Effector memory CD4-positive, alpha-beta T cell (primary cell): ENCODE data around the gene TADA3.

Source experiments
- DNase-seq, 3 donors: peaks; one replicate each; pipeline ENCODE4 v3.0.0-alpha.2; 2020
- H3K27ac ChIP-seq: 2 replicates; pipeline ENCODE4 v1.7.0; 2013; ENCODE audit warnings: mild to moderate bottlenecking, low read length, moderate library complexity; ENCODE audit not compliant: insufficient read depth, poor library complexity, severe bottlenecking
- H3K27me3 ChIP-seq: replicated peaks from 2 replicates; pipeline ENCODE4 v1.7.0; 2013; ENCODE audit warnings: mild to moderate bottlenecking, low read length; ENCODE audit not compliant: insufficient read depth, control insufficient read depth, poor library complexity, severe bottlenecking
- H3K36me3 ChIP-seq: 2 replicates; pipeline ENCODE4 v1.7.0; 2013; ENCODE audit warnings: mild to moderate bottlenecking, low read length, moderate library complexity; ENCODE audit not compliant: control insufficient read depth, insufficient read depth
- H3K4me1 ChIP-seq: 2 replicates; pipeline ENCODE4 v1.7.0; 2013; ENCODE audit warnings: low read length, mild to moderate bottlenecking; ENCODE audit not compliant: control insufficient read depth, insufficient read depth, poor library complexity, severe bottlenecking
- H3K4me3 ChIP-seq: 2 replicates; pipeline ENCODE4 v1.7.0; 2013; ENCODE audit warnings: low read length, low read depth, mild to moderate bottlenecking; ENCODE audit not compliant: insufficient read depth, poor library complexity, severe bottlenecking
- H3K9me3 ChIP-seq: 2 replicates; pipeline ENCODE4 v1.7.0; 2013; ENCODE audit warnings: mild to moderate bottlenecking, low read length, moderate library complexity; ENCODE audit not compliant: control insufficient read depth

The TADA3 gene

DNA sequence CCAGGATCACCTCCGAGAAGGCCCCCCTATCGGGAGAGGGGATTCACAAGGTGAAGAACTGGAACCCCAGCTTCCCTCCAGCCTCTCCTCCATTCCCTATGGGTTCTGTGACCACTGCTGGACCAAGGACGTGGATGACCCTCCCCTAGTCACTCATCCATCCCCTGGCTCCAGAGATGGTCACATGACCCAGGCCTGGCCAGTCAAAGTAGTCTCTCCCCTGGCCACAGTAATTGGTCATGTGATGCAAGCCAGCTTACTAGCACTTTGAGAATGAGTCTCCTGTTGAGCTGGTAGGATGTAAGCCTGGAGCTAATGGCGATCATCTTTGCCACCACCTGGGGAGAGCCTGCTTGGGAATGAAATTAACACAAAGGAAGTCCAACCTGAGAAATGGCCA lies 26.4 kb downstream of the TADA3 start:
- Histone ChIP-seq H3K9me3 (no peaks in the 10 kb centered on the region), H3K4me1 (peaks cover 12% of the 10 kb centered on the region), H3K27me3 (no peaks in the 10 kb centered on the region), H3K36me3 (peaks cover 4% of the 10 kb centered on the region), H3K27ac (no peak overlapping the region), H3K4me3 (no peak overlapping the region)
- no peak for DNase-seq

DNA sequence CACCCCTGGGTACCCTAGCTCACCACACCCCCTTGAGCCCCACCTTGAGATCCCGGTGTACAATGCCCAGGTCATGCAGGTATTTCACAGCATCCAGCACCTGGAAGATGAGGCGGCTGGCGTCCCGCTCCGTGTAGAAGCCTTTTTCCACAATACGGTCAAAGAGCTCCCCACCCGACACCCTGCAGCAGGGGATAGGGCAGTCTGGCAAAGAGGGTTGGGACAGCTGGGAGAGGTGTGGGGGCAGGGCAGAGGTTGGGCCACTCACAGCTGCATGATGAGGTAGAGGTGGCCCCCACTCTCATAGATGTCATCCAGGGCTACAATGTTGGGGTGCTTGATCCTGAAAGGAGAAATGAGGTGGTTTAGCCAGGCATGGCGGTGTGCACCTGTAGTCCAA lies 29.4 kb downstream of the TADA3 start:
- peaks cover 14% of the 10 kb centered on the region for H3K36me3 ChIP-seq
- H3K27me3 ChIP-seq = no peaks in the 10 kb centered on the region
- no peak for DNase-seq
- no peak overlapping the region for H3K27ac ChIP-seq
- H3K9me3 ChIP-seq = no peaks in the 10 kb centered on the region
- no peak overlapping the region for H3K4me3 ChIP-seq
- no peaks in the 10 kb centered on the region for H3K4me1 ChIP-seq

- no peaks in the 10 kb centered on the region for H3K9me3 ChIP-seq
- H3K4me1 ChIP-seq = no peaks in the 10 kb centered on the region
- H3K36me3 ChIP-seq = peaks cover 22% of the 10 kb centered on the region
- no peaks in the 10 kb centered on the region for H3K27me3 ChIP-seq
- H3K27ac ChIP-seq = no peak overlapping the region
- no peak overlapping the region for H3K4me3 ChIP-seq
- DNase-seq = no peak
These were observed 30.4 kb downstream of the TADA3 start for GRCh38 chr3:9761919-9762318.

DNA sequence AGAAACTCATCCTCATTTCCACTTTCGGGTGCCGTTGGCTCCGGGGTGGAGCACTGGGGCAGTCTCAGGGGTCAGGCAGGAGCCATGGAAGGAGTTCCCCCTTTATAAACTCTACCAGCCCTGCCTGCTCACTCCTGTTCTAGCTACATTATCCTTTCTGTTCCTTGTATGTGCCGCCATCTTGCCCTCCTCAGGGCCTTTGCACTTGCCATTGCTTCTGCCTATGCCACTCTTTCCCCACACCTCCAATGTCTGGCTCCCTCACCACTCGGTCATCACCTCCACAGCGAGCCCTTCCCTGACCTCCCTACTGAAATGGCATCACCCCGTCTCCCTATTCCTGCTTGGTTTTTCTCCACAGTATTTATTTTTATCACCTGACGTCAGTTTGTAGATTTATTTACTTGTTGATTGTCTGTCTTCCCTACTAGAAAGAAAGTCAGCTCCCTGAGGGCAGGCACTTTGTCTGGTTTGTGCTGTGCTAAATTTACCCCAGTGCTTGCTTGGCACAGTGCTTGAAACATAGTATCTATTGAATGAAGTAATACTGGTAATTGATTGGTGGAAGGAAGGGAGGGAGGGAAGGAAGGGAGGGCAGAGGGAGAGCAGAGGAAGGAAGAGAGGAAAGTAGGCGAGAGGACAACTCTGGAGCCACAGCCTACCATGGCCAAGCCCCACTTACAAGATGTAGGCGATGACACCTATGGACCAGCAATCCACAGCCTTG lies 31.3 kb downstream of the TADA3 start:
- H3K4me1 ChIP-seq = no peaks in the 10 kb centered on the region
- no peak overlapping the region for H3K4me3 ChIP-seq
- H3K27ac ChIP-seq = no peak overlapping the region
- no peak for DNase-seq
- no peaks in the 10 kb centered on the region for H3K27me3 ChIP-seq
- H3K9me3 ChIP-seq = no peaks in the 10 kb centered on the region
- peaks cover 31% of the 10 kb centered on the region for H3K36me3 ChIP-seq

- Histone ChIP-seq H3K27me3 (no peaks in the 10 kb centered on the region), H3K9me3 (no peaks in the 10 kb centered on the region), H3K4me3 (no peak overlapping the region), H3K27ac (no peak overlapping the region), H3K36me3 (peaks cover 33% of the 10 kb centered on the region), H3K4me1 (peaks cover 9% of the 10 kb centered on the region)
- DNase-seq = no peak
These were observed 34.8 kb downstream of the TADA3 start for GRCh38 chr3:9757427-9757826.

DNA sequence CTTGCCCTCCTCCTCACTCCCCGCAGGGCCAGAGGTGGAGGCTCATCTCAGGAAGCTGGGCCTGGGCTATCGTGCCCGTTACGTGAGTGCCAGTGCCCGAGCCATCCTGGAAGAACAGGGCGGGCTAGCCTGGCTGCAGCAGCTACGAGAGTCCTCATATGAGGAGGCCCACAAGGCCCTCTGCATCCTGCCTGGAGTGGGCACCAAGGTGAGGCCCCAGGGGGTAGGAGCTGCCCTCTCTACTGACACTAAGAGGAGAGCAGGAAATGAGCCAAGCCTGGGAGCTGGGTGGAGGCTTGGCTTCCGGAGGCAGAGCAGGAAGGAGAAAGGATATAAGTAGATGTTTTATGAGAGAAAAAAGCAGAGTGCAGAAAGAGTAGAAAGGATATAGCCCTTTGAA lies 37.6 kb downstream of the TADA3 start:
- no peaks in the 10 kb centered on the region for H3K27me3 ChIP-seq
- no peak overlapping the region for H3K4me3 ChIP-seq
- H3K9me3 ChIP-seq = no peaks in the 10 kb centered on the region
- no peak for DNase-seq
- no peak overlapping the region for H3K27ac ChIP-seq
- peaks cover 18% of the 10 kb centered on the region for H3K4me1 ChIP-seq
- H3K36me3 ChIP-seq = peaks cover 34% of the 10 kb centered on the region

GRCh38 chr3:9750556-9751411 lies 41.5 kb downstream of the TADA3 start:
- H3K9me3 ChIP-seq = no peaks in the 10 kb centered on the region
- H3K36me3 ChIP-seq = peaks cover 26% of the 10 kb centered on the region
- H3K27me3 ChIP-seq = no peaks in the 10 kb centered on the region
- H3K4me3 ChIP-seq = peak overlapping the region; percentile 67
- peaks cover 21% of the 10 kb centered on the region for H3K4me1 ChIP-seq
- DNase-seq = no peak
- H3K27ac ChIP-seq = peak overlapping the region; percentile 60

- DNase-seq = peak; percentile 95 to 97 (median 95)
- Histone ChIP-seq H3K9me3 (no peaks in the 10 kb centered on the region), H3K4me3 (peak within 1 kb of the TSS; percentile 67), H3K4me1 (peaks cover 18% of the 10 kb centered on the region), H3K27ac (peak within 1 kb of the TSS; percentile 60), H3K36me3 (peaks cover 35% of the 10 kb centered on the region), H3K27me3 (no peaks in the 10 kb centered on the region)
These were observed 42.4 kb downstream of the TADA3 start, which contains the start of gene OGG1 for GRCh38 chr3:9749645-9750555. Gene OGG1 (plus strand): TSS chr3:9749952. CDS start chr3:9750287, 335 bp downstream.

DNA sequence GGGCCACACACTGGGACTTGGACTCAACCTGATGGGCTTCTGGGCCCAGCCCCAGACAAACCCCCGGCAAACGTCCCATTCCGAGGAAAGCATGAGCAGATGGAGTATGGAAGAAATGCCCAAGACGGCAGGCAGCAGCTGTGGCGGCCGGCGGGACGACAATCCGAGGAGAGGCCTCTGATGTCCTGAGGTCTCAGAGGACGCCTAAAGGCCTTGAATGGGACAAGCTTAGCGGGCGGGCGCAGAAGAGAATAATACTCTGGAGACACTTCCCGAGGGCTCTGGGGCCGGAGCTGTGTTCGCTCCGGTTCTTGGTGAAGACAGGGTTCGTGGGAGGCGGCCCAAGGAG lies 43.0 kb downstream of the TADA3 start:
- Histone ChIP-seq H3K4me3 (peak overlapping the region; percentile 67), H3K9me3 (no peaks in the 10 kb centered on the region), H3K27ac (peak overlapping the region; percentile 60), H3K4me1 (peaks cover 12% of the 10 kb centered on the region), H3K27me3 (no peaks in the 10 kb centered on the region), H3K36me3 (peaks cover 41% of the 10 kb centered on the region)
- no peak for DNase-seq
